Non-pigmented ciliary epithelial cell (primary cell): Measurements from ENCODE around the gene NACC2.
"Not testable (repeated sequence)": the region's sequence is repeated elsewhere in the genome, so short reads cannot be mapped to it uniquely, and the experiment has no call there.

ENCODE experiments used
- DNase-seq: peaks from one replicate; pipeline ENCODE4 v3.0.0-alpha.2; 2010; ENCODE audit warnings: low read depth

NACC2 gene

GRCh38 chr9:136110082-136111061, 15.3 kb upstream of the NACC2 start:
- DNase-seq, result no peak

GRCh38 chr9:136109351-136110081, 14.4 kb upstream of the NACC2 start:
- peak; percentile 31 for DNase-seq

- no peak for DNase-seq
Measured at GRCh38 chr9:136108648-136109266, 13.7 kb upstream of the NACC2 start.

GRCh38 chr9:136107953-136108647, 13.0 kb upstream of the NACC2 start:
- no peak for DNase-seq

GRCh38 chr9:136107155-136107952, 12.3 kb upstream of the NACC2 start:
- no peak for DNase-seq

- DNase-seq, result no peak
Measured at GRCh38 chr9:136105398-136106135, 10.5 kb upstream of the NACC2 start.

- no peak for DNase-seq
Measured at GRCh38 chr9:136104916-136105315, 9.8 kb upstream of the NACC2 start.

GRCh38 chr9:136104488-136104800, 9.4 kb upstream of the NACC2 start:
- DNase-seq, result no peak

GRCh38 chr9:136103651-136104487, 8.8 kb upstream of the NACC2 start:
- no peak for DNase-seq

GRCh38 chr9:136101615-136102074, 6.6 kb upstream of the NACC2 start:
- not testable (repeated sequence) for DNase-seq

GRCh38 chr9:136100700-136101614, 5.9 kb upstream of the NACC2 start:
- DNase-seq, result no peak

- no peak for DNase-seq
Measured at GRCh38 chr9:136099542-136099941, 4.5 kb upstream of the NACC2 start.

- no peak for DNase-seq
Measured at GRCh38 chr9:136098844-136099243, 3.8 kb upstream of the NACC2 start.

- no peak for DNase-seq
Measured at GRCh38 chr9:136098210-136098609, 3.1 kb upstream of the NACC2 start.

- DNase-seq, result no peak
Measured at GRCh38 chr9:136096505-136097001, 1.5 kb upstream of the NACC2 start.

- no peak for DNase-seq
Measured at GRCh38 chr9:136093995-136094881, 851 bp downstream of the NACC2 start.

GRCh38 chr9:136093346-136093986, 1.6 kb downstream of the NACC2 start:
- DNase-seq, result no peak
